NT2/D1 (cell line): ENCODE results near the gene TIAM1.

ENCODE experiments used
- YY1 ChIP-seq: IDR thresholded peaks from 2 replicates; pipeline ENCODE4 v1.6.1; 2011; ENCODE audit not compliant: insufficient read length, insufficient read depth
- ZNF274 ChIP-seq: IDR thresholded peaks from 2 replicates; pipeline ENCODE4 v1.6.1; 2011; ENCODE audit warnings: mild to moderate bottlenecking, low read depth, low read length

- TF ChIP-seq ZNF274 (no peak), YY1 (no peak)
These were observed 3.5 kb downstream of the TIAM1 start for GRCh38 chr21:31340514-31340913.
